GM19455 (cell line): ENCODE data around the gene TTPAL.

Experiments used
- ATAC-seq: cut with Tn5 transposase; IDR thresholded peaks from one replicate; pipeline ENCODE4 v1.9.1; 2021; ENCODE audit not compliant: unreplicated experiment

Gene TTPAL

DNA sequence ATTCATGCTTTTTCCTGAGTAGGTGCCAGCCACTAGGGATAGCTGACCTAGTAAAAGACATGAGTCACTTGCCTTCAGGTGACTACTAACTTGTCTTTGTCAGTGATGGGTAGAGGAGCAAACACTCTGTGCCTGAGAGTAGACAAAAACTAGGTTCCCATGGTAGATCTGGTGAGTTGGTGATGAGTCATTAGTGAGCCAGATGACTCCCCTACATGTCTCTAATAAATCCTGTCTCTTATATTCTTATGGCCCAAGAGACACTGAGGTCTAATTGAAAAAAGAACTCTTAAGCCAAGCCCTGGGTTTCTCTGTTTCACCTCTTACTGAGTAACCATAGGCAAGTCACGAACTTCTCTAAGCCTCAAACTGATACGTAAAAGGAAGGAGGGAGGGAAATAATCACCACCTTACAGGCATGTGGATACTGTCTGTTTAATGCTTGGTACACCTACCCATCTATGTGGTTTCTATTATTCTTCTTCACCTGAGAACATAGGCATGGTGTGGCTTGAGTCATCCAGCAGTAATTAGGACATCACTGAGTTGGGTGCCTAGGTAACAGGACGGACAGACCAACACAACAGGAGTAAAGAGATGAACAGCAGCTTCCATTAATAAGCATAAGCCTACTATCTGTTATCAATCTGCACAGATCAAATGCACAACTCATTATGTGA, 20.3 kb downstream of the TTPAL start:
- ATAC-seq, result no peak

DNA sequence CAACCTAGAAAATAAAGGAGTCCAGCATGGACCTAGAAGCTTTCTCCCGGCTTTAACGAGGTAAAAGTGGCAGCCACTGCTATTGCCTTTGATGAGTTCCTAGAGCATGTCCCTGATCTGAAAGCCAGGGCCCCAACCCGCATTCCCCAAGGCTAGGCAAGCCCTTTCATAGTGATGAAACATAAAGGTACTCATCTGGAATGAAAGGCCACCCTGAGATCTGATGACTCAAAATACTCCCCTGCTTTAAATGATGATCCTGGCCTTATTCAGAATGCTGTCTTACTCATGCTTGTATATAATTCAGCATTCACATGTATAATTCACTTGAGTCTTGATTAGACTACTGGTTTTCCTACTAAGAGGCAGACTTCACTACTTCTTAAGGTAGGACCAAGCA, 21.3 kb downstream of the TTPAL start:
- no peak for ATAC-seq

DNA sequence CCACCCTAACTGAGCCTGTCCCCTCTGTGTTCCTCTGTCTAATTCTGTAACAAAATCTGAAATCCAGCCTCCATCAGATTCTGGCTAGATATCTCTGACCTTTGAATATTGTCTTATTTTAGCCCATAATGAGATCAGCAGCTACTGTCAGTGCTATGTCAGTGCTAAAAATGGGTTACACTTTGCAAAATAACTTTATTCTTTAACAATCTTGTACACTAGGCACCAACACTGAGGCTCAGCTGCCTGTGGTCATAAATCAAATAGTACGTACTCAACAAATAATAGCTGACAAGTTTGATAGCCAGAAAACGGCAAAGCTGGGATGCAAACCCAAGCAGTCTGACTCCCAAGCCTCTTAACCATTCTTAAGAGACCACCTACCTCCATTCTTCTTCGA, 22.1 kb downstream of the TTPAL start:
- ATAC-seq, result no peak

DNA sequence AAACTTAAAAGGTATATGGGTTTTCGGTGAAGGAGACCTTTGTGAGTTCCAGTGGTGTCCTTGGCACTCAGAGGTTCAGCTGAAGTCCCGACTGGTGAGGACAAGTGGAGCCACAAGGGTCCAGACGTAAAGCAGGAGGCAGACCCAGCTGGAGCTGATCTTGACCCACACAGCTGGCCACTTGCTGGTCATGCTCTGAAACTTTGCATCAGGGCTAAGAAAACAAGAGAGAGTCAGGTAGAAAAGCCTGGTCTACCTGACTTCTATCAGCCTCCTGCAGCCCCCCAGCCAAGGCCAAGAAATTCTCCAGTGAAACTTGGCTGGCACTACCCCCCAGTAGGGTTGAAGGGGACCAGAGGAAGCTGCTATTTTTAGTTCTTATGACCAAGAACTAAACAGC, 24.5 kb downstream of the TTPAL start:
- no peak for ATAC-seq

DNA sequence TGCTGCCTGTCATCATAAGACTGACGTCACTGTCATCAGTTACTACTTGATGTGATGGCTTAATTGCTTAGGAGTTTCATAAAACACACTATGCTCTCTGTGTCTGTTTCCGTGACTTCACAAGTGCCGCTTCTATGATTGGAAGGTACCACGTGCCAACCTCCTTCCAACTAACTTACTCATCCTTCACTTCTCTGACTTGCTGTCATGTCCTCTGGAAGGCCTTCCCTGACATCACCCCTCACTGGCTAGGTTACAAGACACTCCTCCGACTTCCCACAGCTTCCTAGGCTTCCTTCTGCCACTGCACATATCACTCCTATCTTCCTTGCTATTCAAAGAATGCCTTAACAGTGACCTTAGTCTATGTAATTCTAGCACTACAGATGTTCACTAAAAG, 25.8 kb downstream of the TTPAL start:
- no peak for ATAC-seq

DNA sequence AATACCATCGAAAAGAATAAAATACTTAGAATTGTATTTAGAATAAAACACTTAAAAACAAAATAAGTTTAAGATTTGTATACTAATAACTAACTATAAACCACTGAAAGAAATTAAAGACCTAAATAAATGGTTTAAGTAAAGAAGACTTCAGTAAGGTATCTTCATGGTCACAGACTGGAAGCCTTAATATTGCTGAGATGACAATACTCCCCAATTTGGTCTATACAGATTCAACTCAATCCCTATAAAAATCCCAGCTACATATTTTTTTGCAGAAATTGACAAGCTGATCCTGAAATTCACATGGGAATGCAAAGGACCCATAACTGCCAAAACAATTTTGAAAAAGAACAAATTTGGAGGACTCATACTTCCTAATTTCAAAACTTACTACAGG, 27.3 kb downstream of the TTPAL start:
- ATAC-seq, result no peak

DNA sequence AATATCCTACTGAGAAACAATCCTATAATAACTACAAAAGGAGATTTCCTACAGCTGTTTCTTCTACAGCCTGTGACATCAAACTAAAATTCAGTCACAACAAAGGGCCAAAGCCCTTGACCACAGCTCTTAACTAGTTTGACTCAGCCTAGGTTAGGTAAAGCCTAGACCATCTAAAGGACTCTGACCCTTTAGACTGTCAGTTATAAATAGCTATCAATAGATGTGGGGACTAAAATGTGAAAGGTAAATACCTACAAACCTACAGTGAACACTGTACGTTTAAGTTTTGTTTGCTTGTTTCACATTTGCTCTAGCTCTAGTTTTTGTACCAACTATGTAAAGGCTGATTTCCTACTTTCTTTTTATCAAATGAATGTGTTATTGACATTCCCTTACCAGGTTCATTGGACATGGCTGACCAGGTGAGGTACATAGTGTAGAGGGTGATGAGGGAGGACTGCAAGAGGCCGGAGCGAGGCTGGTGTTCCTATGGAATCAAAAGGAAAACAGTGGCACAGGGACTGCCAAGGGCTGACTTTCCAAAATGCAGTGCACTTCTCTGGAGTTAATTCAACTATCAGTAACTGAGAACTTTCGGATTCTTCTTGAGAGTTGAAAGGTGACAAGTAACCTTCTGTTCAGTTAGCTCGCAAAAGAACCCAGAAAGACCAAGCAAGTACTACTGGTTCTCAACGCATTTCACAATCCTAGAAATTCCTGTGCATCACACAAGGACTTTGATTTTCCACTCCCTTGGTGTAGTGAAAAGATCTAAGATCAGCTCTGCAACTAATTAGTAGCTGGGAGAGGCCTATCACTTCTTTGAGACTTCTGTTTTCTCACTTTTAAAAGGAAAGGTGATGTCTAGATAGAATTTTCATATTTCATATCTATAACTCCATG, 29.0 kb downstream of the TTPAL start:
- ATAC-seq, result no peak

DNA sequence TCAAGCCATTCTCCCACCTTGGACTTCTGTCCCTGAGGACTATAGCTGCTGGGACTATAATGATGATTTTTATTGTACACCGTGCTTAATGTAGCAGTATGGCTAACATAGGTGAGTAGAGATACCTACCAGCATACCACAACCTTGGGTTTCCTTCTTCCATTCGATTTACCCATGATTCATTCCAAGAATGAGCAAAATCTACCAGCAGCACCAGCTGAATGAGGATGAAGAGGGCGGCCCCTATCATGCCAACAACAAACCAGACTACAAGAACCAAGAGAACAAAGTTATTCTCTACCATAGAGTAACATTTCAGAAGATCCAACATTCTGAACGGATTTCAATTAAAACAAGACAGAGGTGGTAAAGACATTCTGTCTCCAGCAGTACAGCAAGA, 34.1 kb downstream of the TTPAL start:
- ATAC-seq, result no peak

DNA sequence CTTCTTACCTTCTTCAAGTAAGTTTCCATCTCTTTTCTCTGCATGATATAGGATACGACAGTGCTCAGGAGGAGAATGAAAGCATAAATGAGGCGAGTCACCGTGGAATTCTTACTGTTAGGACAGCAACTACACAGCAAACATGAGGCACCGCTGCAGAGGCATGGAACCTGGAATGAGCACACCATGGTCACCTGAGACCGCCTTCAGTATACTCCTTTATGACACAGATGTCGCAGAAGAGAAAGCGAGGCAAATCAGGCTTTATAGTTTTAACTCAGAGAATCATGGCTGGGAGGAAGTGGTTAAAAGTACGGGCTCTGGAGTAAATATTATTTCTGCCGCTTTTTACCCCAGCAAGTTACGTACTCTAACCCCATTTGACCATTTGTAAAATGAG, 38.2 kb downstream of the TTPAL start:
- no peak for ATAC-seq

DNA sequence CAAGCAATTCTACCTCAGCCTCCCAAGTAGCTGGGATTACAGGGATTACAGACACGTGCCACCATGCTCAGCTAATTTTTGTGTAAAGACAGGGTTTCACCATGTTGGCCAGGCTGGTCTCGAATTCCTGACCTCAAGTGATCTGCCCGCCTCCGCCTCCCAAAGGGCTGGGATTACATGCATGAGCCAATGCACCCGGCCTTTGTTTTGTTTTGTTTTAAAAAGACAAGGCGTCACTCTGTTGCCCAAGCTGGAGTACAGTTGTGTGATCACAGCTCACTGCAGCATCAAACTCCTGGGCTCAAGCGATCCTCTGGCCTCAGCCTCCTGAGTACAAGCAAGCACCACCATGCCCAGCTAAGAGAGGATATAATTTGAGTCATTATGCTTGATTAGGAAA, 40.8 kb downstream of the TTPAL start:
- ATAC-seq, result no peak

DNA sequence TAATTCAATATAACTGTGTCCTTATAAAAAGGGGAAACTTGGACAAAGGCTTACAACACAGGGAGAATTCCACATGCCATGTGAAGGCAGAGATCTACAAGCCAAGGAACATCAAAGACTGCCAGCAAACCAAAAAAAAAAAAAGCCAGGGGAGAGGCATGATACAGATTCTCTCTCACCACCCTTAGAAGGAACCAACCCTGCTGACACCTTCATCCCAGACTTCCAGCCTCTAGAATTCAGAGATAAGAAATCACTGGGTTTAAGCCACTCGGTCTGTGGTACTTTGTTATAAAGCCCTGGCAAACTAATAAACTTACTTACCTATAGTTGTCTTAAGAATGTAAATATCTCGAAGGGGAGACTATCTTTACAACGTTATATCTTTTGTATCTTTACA, 41.8 kb downstream of the TTPAL start:
- no peak for ATAC-seq

DNA sequence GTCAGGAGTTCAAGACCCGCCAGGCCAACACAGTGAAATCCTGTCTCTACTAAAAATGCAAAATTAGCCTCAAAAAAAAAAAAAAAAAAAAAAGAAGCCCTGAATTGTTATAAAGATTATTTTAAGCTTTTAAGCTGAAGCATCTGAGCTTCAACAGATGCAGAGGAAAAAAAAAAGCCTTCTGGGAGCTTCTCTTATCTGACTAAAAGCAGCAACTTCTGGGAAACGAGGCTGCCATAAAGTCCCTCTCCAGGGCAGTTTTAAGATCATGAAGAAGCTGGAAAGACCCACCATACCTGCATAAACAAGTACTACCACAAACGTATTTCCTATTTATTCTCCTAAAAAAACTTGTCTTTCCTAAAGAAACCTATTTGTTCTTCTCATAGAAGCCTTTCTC, 42.6 kb downstream of the TTPAL start:
- ATAC-seq, result no peak

DNA sequence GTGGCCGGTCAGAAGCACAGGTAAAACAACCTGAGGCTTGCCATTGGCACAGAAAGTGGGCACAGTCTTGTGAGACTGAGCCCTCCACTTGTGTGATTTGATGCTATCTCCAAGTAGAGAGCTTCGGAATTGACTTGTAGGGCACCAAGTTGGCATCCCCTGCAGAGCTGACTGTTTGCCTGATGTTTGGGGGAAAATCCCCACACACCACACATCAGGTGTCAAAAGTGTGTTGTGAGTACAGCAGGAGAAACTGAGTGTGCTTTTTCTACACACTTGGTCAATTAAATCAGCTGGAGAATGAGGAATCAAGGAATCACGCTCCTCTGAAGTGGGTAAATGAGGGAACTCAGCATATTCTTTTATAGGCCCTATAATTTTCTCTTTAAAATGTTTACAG, 45.2 kb downstream of the TTPAL start:
- ATAC-seq, result no peak

DNA sequence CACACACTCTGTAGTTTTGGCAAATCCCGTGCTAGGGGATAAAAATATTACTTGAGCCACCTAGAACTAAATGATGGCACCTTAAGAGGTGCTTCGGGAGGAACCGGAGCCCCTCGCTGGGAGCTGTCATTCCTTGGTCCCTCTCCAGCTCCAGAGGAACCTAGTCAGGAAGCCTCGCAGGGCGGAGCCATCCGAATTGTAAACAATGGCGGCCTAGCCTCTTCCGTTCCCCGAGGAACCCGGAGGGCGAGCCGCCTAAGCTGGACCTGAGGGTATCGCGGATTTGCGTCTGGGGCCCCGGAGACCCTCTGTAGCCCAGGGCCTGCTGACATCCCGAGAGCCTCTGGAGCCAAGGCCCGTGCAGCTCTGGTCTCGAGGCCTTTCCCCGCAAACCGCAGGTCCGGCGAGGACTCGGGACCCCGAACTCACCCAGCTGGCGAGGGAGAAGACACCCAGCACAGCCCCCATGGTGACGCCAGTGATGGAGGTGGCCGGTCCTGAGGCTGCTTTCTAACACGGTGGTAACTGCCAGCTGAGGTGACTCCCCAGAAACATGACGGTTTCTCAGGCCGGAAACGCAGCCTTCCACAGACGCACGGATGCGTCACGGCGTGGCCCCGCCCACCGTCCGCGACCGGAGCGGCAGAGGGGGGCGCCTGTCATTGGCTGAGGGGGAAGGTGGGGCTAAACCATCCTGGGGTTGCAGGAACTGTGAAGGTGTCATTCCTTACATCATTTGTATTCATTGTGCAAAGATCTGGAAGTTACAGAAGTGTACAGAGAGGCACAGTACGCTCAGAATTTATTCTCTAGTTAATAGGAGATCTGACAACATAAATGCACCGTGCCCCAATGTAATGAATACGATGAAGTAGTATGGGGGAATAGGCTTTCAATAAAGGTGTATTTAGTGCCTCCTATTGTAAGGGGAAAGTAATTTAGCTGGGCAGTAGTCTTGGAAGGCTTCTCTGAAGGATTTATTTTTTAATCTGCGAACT, 46.1 kb downstream of the TTPAL start, which contains the start of gene SERINC3:
TSS of gene SERINC3 (minus strand) at position 587 of the 998 bp plus-strand sequence. CDS start at position 468, 119 bp downstream.
- peak; percentile 96 for ATAC-seq

DNA sequence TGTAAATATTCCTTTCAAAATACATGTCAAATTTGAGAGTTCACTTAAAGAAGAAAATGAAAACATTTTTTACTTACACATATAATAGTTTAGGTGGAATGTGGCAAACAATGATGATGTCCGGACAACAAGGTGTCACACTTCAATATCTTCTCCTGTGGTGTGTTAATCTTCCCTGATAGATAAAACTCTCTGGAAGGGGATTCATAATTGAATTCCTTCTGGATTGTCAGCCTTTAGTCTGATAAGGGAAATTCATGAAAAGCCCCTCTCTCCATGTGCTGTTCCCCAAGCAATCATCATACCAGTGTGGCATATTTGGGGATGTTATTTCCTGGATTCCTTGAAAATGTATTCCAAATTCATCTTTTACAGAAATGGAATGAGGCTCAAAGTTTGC, 47.2 kb downstream of the TTPAL start:
- ATAC-seq, result no peak

DNA sequence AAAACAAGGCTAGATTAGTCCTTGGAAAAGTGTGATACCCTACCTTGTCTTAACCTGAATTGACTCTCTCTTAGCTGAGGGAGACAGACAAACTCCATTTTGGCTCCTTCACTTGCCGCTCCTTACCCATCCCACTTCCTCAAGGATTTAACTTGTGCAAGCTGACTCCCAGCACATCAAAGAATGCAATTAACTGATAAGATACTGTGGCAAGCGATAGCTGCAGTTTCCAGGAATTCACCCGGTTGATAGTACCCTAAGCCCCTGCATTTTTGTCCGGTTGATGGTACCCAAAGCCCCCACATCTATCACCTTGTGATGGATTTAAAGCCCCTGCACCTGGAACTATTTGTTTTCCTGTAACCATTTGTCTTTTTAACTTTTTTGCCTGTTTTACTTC, 48.1 kb downstream of the TTPAL start:
- ATAC-seq, result no peak

DNA sequence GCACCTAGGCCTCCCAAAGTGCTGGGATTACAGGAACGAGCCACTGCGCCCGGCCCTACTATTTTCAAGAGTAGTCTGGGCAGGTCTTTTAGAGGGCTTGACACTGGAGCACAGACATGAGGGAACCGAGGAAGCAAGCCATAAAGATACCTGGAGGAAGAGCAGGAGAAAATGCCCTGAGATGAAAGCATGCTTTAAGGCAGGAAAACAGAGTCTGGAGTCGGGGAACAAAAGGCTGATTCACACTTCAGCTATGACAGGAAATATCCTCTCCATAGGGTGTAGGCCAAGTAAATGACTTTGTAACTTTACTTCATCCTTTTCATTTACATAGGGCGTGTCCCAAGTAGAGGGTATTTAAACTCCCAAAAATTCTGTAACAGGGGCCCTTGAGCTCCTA, 50.5 kb downstream of the TTPAL start:
- ATAC-seq, result no peak

DNA sequence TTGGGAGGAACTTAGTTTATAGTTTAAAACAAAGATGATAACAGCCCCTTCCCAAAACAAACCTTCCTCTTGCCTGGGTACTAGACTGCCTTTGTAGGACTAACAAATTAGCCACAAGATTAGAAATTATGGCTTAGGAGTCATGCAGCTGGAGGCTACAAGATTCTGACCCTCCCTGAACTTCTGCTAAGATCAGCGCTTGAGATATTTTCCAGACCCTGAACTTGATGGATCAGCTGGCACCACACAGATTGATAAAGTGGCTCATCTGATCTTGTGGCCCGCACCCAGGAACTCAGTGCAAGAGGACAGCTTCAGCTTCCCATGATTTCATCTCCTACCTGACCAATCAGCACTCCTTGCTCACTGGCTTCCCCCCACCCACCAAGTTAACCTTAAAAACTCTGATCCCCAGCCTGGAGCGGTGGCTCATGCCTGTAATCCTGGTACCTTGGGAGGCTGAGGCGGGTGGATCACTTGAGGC, 52.1 kb downstream of the TTPAL start:
- ATAC-seq, result no peak

DNA sequence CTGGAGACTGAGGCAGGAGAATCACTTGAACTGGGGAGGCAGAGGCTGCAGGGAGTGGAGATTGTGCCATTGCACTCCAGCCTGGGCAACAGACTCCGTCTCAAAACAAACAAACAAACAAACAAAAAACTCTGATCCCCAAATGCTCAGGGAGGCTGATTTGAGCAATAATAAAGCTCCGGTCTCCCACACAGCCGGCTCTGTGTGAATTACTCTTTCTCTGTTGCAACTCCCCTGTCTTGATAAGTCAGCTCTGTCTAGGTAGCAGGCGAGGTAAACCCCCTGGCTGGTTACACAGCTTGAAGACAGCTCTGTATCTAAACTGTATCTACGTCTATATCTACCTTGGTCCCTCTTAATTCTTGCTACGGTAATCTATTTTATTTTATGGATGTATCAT, 52.6 kb downstream of the TTPAL start:
- no peak for ATAC-seq

DNA sequence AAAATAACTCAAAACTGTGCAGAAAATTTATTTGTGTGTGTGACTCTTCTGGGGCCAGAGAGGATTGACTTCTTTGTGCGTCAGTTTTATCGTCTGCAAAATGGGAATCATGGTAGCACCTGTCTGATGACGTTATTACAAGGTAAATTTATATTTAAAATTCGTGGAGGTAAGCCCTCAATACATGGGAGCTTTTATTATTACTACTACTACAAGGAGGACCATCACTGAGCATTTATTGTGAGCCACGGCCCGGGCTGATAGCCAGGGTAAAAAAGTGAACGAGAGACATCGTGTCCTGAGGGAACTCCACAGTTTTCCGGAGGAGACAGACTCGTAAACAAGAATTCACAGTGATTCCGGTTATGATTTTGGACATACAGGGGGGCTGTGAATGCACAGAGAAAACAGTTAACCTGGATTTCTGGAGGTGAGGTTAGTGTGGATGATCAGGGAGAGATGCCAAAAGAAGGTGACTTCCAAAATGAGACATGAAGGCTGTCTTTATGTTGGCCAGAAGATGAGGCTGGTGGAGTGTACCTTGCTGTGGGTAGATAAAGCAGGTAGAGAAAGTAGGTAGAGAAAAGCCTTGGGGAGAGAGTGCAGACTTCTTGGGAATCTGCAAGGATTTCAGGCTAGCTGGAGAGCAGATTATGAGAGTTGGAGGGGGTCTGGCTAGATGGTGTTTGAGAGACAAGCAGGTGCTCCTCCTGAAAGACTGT, 56.7 kb downstream of the TTPAL start:
- peak; percentile 17 for ATAC-seq
